HG03521 (cell line): ENCODE results near the gene MRPS31.
"Not testable (repeated sequence)": the region's sequence is repeated elsewhere in the genome, so short reads cannot be mapped to it uniquely, and the experiment has no call there.

Experiments used
- ATAC-seq: cut with Tn5 transposase; IDR thresholded peaks from one replicate; pipeline ENCODE4 v1.9.1; 2021; ENCODE audit warnings: mild to moderate bottlenecking, moderate library complexity; ENCODE audit not compliant: unreplicated experiment

MRPS31 gene

GRCh38 chr13:40764587-40765403, 6.2 kb downstream of the MRPS31 start:
- peak; percentile 42 for ATAC-seq

- no peak for ATAC-seq
Observed at GRCh38 chr13:40762849-40763248, 8.1 kb downstream of the MRPS31 start.

GRCh38 chr13:40758811-40759210, 12.2 kb downstream of the MRPS31 start:
- ATAC-seq: no peak

GRCh38 chr13:40756042-40756441, 14.9 kb downstream of the MRPS31 start:
- no peak for ATAC-seq

GRCh38 chr13:40755082-40755700, 15.8 kb downstream of the MRPS31 start:
- no peak for ATAC-seq

- ATAC-seq: no peak
Observed at GRCh38 chr13:40749327-40749726, 21.7 kb downstream of the MRPS31 start.

- not testable (repeated sequence) for ATAC-seq
Observed at GRCh38 chr13:40735232-40735548, 35.8 kb downstream of the MRPS31 start.

- ATAC-seq: not testable (repeated sequence)
Observed at GRCh38 chr13:40734536-40735231, 36.3 kb downstream of the MRPS31 start.

- ATAC-seq: no peak
Observed at GRCh38 chr13:40732658-40733057, 38.3 kb downstream of the MRPS31 start.

- no peak for ATAC-seq
Observed at GRCh38 chr13:40728595-40728994, 42.4 kb downstream of the MRPS31 start.

GRCh38 chr13:40714433-40714832, 56.6 kb downstream of the MRPS31 start:
- not testable (repeated sequence) for ATAC-seq

- no peak for ATAC-seq
Observed at GRCh38 chr13:40706439-40706838, 64.6 kb downstream of the MRPS31 start.

- peak; percentile 68 for ATAC-seq
Observed at GRCh38 chr13:40697711-40698110, 73.3 kb downstream of the MRPS31 start.

GRCh38 chr13:40694426-40694825, 76.6 kb downstream of the MRPS31 start:
- no peak for ATAC-seq

GRCh38 chr13:40692946-40693345, 78.0 kb downstream of the MRPS31 start:
- ATAC-seq: peak; percentile 52

- no peak for ATAC-seq
Observed at GRCh38 chr13:40688781-40689180, 82.2 kb downstream of the MRPS31 start.

- ATAC-seq: no peak
Observed at GRCh38 chr13:40682449-40683240, 88.3 kb downstream of the MRPS31 start.

GRCh38 chr13:40681341-40682146, 89.4 kb downstream of the MRPS31 start:
- no peak for ATAC-seq

- ATAC-seq: no peak
Observed at GRCh38 chr13:40680659-40681323, 90.2 kb downstream of the MRPS31 start.

- no peak for ATAC-seq
Observed at GRCh38 chr13:40679480-40679985, 91.5 kb downstream of the MRPS31 start.
